ENCODE results near the gene PRRT3.
A peak's percentile ranks its signal among the peaks of the same experiment; 100 is the strongest.
"Not testable (repeated sequence)": the region's sequence is repeated elsewhere in the genome, so short reads cannot be mapped to it uniquely, and the experiment has no call there.

The PRRT3 gene

GRCh38 chr3:9897408-9898372, 54.5 kb downstream of the PRRT3 start:
- DNase-seq: peak; percentile 32

GRCh38 chr3:9896755-9897407, 55.3 kb downstream of the PRRT3 start:
- peak; percentile 38 for DNase-seq

GRCh38 chr3:9895715-9896114, 56.5 kb downstream of the PRRT3 start:
- DNase-seq: not testable (repeated sequence)
